ENCODE measurements around the gene AKT1S1.

- TF ChIP-seq POLR2A (IDR thresholded peaks at IDR 0.05) = no peak
- no peak for TF ChIP-seq CTCF (IDR thresholded peaks at IDR 0.05)
These were observed 18.6 kb upstream of the AKT1S1 start for GRCh38 chr19:49895566-49896297.
